OCI-LY3 (cell line): Measurements from ENCODE around the gene JOSD1.

Experiments used
- H2AFZ ChIP-seq: fragments of 200-600, 300-600 bp; shearing (Covaris generic); 2 replicates; pipeline ENCODE4 v1.6.0; 2014; ENCODE audit warnings: antibody characterized with exemption, low read depth, low read length
- H3K27ac ChIP-seq: fragments of 200-600, 300-600 bp; sonication (generic); 2 replicates; pipeline ENCODE4 v1.5.1; 2014; ENCODE audit warnings: mild to moderate bottlenecking, low read length, moderate library complexity, mixed read lengths
- H3K27me3 ChIP-seq: fragments of 200-600, 300-600 bp; sonication (generic); 2 replicates; pipeline ENCODE4 v1.6.1; 2014; ENCODE audit warnings: low read depth, low read length, mixed read lengths
- H3K36me3 ChIP-seq: fragments of 200-600, 300-600 bp; sonication (generic); replicated peaks from 2 replicates; pipeline ENCODE3; 2014; ENCODE audit warnings: low read depth, low read length, mixed read lengths
- H3K4me1 ChIP-seq: fragments of 300-600, 200-600 bp; sonication (generic); 2 replicates; pipeline ENCODE4 v1.6.1; 2014; ENCODE audit warnings: low read length, mixed read lengths
- H3K4me2 ChIP-seq: fragments of 200-600, 300-600 bp; sonication (generic); 2 replicates; pipeline ENCODE4 v1.6.1; 2014; ENCODE audit warnings: low read length, mixed read lengths
- H3K4me3 ChIP-seq: fragments of 300-600, 200-600 bp; sonication (generic); 2 replicates; pipeline ENCODE4 v1.5.1; 2014; ENCODE audit warnings: antibody characterized with exemption, mild to moderate bottlenecking, low read length, moderate library complexity
- H3K79me2 ChIP-seq: fragments of 300-600, 200-600 bp; shearing (Covaris generic); 2 replicates; pipeline ENCODE4 v1.6.1; 2014; ENCODE audit warnings: mild to moderate bottlenecking, low read length, mixed read lengths
- H3K9ac ChIP-seq: fragments of 300-600, 200-600 bp; shearing (Covaris generic); 2 replicates; pipeline ENCODE4 v1.6.0; 2014; ENCODE audit warnings: mild to moderate bottlenecking, low read length, moderate library complexity
- H3K9me3 ChIP-seq: fragments of 200-600, 300-600 bp; shearing (Covaris generic); 2 replicates; pipeline ENCODE4 v1.6.1; 2014; ENCODE audit warnings: low read length, mixed read lengths; ENCODE audit not compliant: insufficient read depth
- H4K20me1 ChIP-seq: fragments of 200-600, 300-600 bp; sonication (generic); 2 replicates; pipeline ENCODE4 v1.6.1; 2016; ENCODE audit warnings: low read length, mixed read lengths; ENCODE audit not compliant: insufficient read depth
- CTCF ChIP-seq: fragments of 200-600, 300-600 bp; sonication (generic); IDR thresholded peaks from 2 replicates; pipeline ENCODE4 v1.5.1; 2014; ENCODE audit warnings: antibody characterized with exemption, low read length, low read depth
- EZH2phosphoT487 ChIP-seq: fragments of 200-600 bp; shearing (Covaris generic); IDR thresholded peaks from 2 replicates; pipeline ENCODE4 v1.6.1; 2018; ENCODE audit warnings: antibody characterized with exemption, mixed run types, low read depth

JOSD1 gene

GRCh38 chr22:38713921-38714320 lies 13.2 kb upstream of the JOSD1 start:
- Histone ChIP-seq H3K27ac (no peak overlapping the region), H3K4me2 (no peak overlapping the region), H3K27me3 (no peaks in the 10 kb centered on the region), H3K4me1 (peaks cover 11% of the 10 kb centered on the region), H3K36me3 (peaks cover 62% of the 10 kb centered on the region), H3K9ac (no peak overlapping the region), H3K9me3 (no peaks in the 10 kb centered on the region), H4K20me1 (peaks cover 86% of the 10 kb centered on the region), H3K79me2 (peaks cover 89% of the 10 kb centered on the region), H3K4me3 (no peak overlapping the region), H2AFZ (no peak overlapping the region)
- TF ChIP-seq CTCF (no peak), EZH2phosphoT487 (no peak)

GRCh38 chr22:38712486-38713207 lies 11.9 kb upstream of the JOSD1 start:
- H3K9ac ChIP-seq = no peak overlapping the region
- no peaks in the 10 kb centered on the region for H3K9me3 ChIP-seq
- H3K79me2 ChIP-seq = peaks cover 99% of the 10 kb centered on the region
- no peak overlapping the region for H3K4me3 ChIP-seq
- peaks cover 63% of the 10 kb centered on the region for H3K36me3 ChIP-seq
- peaks cover 23% of the 10 kb centered on the region for H3K4me1 ChIP-seq
- TF ChIP-seq EZH2phosphoT487 (no peak), CTCF (no peak)
- H4K20me1 ChIP-seq = peaks cover 96% of the 10 kb centered on the region
- no peak overlapping the region for H3K4me2 ChIP-seq
- H2AFZ ChIP-seq = no peak overlapping the region
- no peaks in the 10 kb centered on the region for H3K27me3 ChIP-seq
- H3K27ac ChIP-seq = no peak overlapping the region

- Histone ChIP-seq H3K4me3 (no peak overlapping the region), H3K27ac (no peak overlapping the region), H3K4me1 (peaks cover 30% of the 10 kb centered on the region), H4K20me1 (peaks cover 91% of the 10 kb centered on the region), H3K4me2 (no peak overlapping the region), H3K79me2 (peaks cover 100% of the 10 kb centered on the region), H3K9me3 (no peaks in the 10 kb centered on the region), H3K27me3 (no peaks in the 10 kb centered on the region), H2AFZ (no peak overlapping the region), H3K36me3 (peaks cover 45% of the 10 kb centered on the region), H3K9ac (no peak overlapping the region)
- TF ChIP-seq EZH2phosphoT487 = no peak
- TF ChIP-seq CTCF = no peak
These were observed 10.1 kb upstream of the JOSD1 start for GRCh38 chr22:38710866-38711265.

GRCh38 chr22:38710351-38710750 lies 9.6 kb upstream of the JOSD1 start:
- no peaks in the 10 kb centered on the region for H3K27me3 ChIP-seq

More at GRCh38 chr22:38710351-38710750, 9.6 kb upstream of the JOSD1 start:
- Histone ChIP-seq H3K4me3 (no peak overlapping the region), H3K9me3 (no peaks in the 10 kb centered on the region), H4K20me1 (peaks cover 85% of the 10 kb centered on the region), H3K36me3 (peaks cover 40% of the 10 kb centered on the region), H3K4me1 (peaks cover 30% of the 10 kb centered on the region), H3K27ac (no peak overlapping the region), H3K9ac (no peak overlapping the region), H3K4me2 (no peak overlapping the region), H3K79me2 (peaks cover 96% of the 10 kb centered on the region), H2AFZ (no peak overlapping the region)
- TF ChIP-seq EZH2phosphoT487 (no peak), CTCF (no peak)
